Lower leg skin (tissue), 4 donors: ENCODE data around the gene PRLR. TPM values are rescaled to one million over a fixed set of nuclear protein-coding genes. Genes with fewer than 3 reads are reported as not detected.

Experiments
- DNase-seq, 2 donors: peaks; one replicate each; pipeline ENCODE4 v3.0.0-alpha.2; 2019; ENCODE audit warnings: low spot score in 2 of 2
- H3K4me3 ChIP-seq: fragments of 200-600 bp; sonication (generic); 2 replicates; pipeline ENCODE4 v1.5.1; 2017; ENCODE audit warnings: mild to moderate bottlenecking, low read depth; ENCODE audit not compliant: poor library complexity, severe bottlenecking
- CTCF ChIP-seq, 3 donors: fragments of 450-650 bp; IDR thresholded peaks; one replicate each; pipeline ENCODE4 v1.5.1; 2016; ENCODE audit warnings: antibody characterized with exemption in 3 of 3, mild to moderate bottlenecking in 3 of 3, moderate library complexity in 2 of 3
- POLR2A ChIP-seq, 2 donors: fragments of 450-650 bp; IDR thresholded peaks; one replicate each; pipeline ENCODE4 v1.6.1; 2016 to 2017; ENCODE audit warnings: antibody characterized with exemption in 2 of 2, mild to moderate bottlenecking in 1 of 2, moderate library complexity in 1 of 2
- WGBS, 2 donors: methylation state at CpG; one replicate each; pipeline ENCODE4 v1.1.5; 2018; 5-methylcytosine and 5-hydroxymethylcytosine counted together
- intact Hi-C: fragments of 100-400 bp; cut with DNase I; formaldehyde crosslinking; loops from one replicate; pipeline ENCODE4 v1.15.0; 2023; ENCODE audit warnings: low total_unique reads
- total RNA-seq, 4 donors: library from RNA; depleted of rRNA; stranded (reverse); fragments of >200 nt; gene quantifications; one replicate each; pipeline ENCODE4 v1.1.0, GENCODE V29; 2016

The PRLR gene
- total RNA-seq, 4 donors from 2014 or later: 6.1 to 11.4 (median 8.1) TPM

- no peak overlapping the region for H3K4me3 ChIP-seq
- intact Hi-C loops: no loop called here
- 89 to 94% methylated on average over 5 of the region's 5 CpGs for WGBS, 2 donors
- no peak for TF ChIP-seq POLR2A (IDR thresholded peaks at IDR 0.05)
- TF ChIP-seq CTCF (IDR thresholded peaks at IDR 0.05): no peak
- no peak for DNase-seq
These were observed 217.5 kb downstream of the PRLR start for GRCh38 chr5:35012796-35013195.

DNA sequence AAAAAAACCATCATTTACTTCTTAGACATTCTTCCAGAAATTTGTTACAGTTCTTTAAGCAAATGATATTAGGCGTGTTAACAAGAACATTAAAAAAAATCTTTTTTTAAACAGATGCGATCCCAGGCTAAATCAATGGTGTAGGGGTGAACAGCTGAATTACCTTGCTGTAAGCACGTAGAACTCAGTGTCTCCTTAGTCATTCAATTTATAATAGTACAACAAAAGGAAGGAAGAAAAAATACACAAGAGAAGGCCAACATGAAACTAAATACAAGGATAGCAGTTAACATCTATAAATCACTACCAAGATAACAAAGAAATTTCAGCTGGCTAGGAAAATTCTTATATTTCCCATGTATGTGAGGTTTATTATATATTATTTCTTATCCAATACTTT, 217.9 kb downstream of the PRLR start:
- no peak overlapping the region for H3K4me3 ChIP-seq
- no peak for DNase-seq
- intact Hi-C loops: no loop called here
- TF ChIP-seq POLR2A (IDR thresholded peaks at IDR 0.05) (no peak), CTCF (IDR thresholded peaks at IDR 0.05) (no peak)
- 79 to 85% methylated on average over 3 of the region's 3 CpGs for WGBS, 2 donors

- intact Hi-C loops: no loop called here
- no peak for TF ChIP-seq POLR2A (IDR thresholded peaks at IDR 0.05)
- no peak for TF ChIP-seq CTCF (IDR thresholded peaks at IDR 0.05)
- H3K4me3 ChIP-seq: no peak overlapping the region
- DNase-seq: no peak
These were observed 219.6 kb downstream of the PRLR start for GRCh38 chr5:35010676-35011075.

DNA sequence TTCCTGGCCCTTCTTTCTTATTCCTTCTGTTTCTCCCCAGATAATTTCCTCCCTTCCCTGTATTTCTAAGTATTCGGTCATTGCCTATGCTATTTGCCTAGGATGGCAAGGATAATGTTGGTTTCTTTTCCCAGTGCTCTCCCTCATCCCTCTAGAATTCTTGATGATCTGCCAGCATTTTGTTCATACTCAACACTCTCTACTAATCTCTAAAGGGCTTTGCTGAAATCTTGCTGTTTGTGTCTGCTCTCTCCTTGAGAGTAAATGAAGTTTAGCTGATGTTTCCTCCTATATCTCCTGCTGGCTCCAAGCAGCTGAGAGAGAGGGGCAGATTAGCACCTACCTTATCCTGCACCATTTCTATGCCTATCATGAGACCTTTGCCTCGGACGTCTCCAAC, 220.6 kb downstream of the PRLR start:
- 92 to 97% methylated on average over 3 of the region's 3 CpGs for WGBS, 2 donors
- intact Hi-C loops: no loop called here
- DNase-seq: no peak
- H3K4me3 ChIP-seq: no peak overlapping the region
- no peak for TF ChIP-seq POLR2A (IDR thresholded peaks at IDR 0.05)
- TF ChIP-seq CTCF (IDR thresholded peaks at IDR 0.05): no peak

GRCh38 chr5:35009019-35009418, 221.3 kb downstream of the PRLR start:
- no peak overlapping the region for H3K4me3 ChIP-seq
- 82 to 83% methylated on average over 2 of the region's 2 CpGs for WGBS, 2 donors
- intact Hi-C loops: no loop called here
- no peak for DNase-seq
- TF ChIP-seq POLR2A (IDR thresholded peaks at IDR 0.05) (no peak), CTCF (IDR thresholded peaks at IDR 0.05) (no peak)

DNA sequence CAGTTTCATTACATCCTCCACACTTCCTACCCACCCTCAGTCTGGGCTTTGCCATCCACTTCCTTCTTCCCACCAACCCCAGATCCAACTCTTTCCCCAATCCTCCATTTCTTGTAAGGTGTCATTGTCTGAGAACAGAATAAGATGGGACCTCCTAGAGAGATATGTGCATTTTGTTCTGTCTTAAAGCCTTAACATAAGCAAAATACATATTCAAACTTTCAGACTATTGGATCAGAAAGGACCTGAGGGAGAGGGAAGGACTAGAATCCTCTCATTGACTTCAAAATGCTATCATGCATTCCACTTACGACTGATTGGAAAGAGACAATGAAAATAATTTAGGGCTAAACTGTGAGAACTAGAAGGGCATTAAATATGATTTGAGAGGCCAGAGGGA, 225.5 kb downstream of the PRLR start:
- DNase-seq: no peak
- WGBS, 2 donors: 88 to 92% methylated on average over 1 of the region's 1 CpG
- no peak for TF ChIP-seq CTCF (IDR thresholded peaks at IDR 0.05)
- no peak for TF ChIP-seq POLR2A (IDR thresholded peaks at IDR 0.05)
- intact Hi-C loops: no loop called here
- no peak overlapping the region for H3K4me3 ChIP-seq
